Epithelial cell of esophagus (primary cell): Measurements from ENCODE around the gene MAN1C1.
"Not testable (repeated sequence)": the region's sequence is repeated elsewhere in the genome, so short reads cannot be mapped to it uniquely, and the experiment has no call there.

Experiments
- DNase-seq: peaks from one replicate; pipeline ENCODE4 v3.0.0; 2010; ENCODE audit warnings: low read depth
- H3K4me3 ChIP-seq: 2 replicates; pipeline ENCODE4 v1.5.1; 2011; ENCODE audit warnings: mild to moderate bottlenecking, low read length, control low read depth
- CTCF ChIP-seq: IDR thresholded peaks from 2 replicates; pipeline ENCODE4 v1.5.1; 2011; ENCODE audit warnings: low read depth, mild to moderate bottlenecking, low read length, control low read depth, inconsistent platforms; ENCODE audit not compliant: insufficient read depth; ENCODE audit errors: missing control alignments

The MAN1C1 gene

GRCh38 chr1:25733271-25733670 is 116.7 kb downstream of the MAN1C1 start:
- no peak for DNase-seq
- TF ChIP-seq CTCF: no peak
- no peak overlapping the region for H3K4me3 ChIP-seq

DNA sequence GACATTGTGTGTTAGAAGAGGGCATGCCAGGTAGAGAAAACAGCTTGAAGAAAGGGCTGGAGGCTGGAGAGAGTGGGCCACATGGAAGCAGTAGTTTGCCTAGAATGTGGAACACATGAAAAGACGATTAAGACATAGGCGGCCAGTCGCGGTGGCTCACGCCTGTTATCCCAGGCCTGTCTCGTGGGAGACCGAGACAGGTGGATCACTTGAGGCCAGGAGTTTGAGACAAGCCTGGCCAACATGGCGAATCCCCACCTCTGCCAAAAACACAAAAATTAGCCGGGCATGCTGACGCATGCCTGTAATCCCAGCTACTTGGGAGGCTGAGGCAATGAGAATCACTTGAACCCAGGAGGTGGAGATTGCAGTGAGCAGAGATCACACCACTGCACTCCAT is 118.4 kb downstream of the MAN1C1 start:
- H3K4me3 ChIP-seq, DNase-seq: not testable (repeated sequence)

GRCh38 chr1:25735956-25736529 is 119.5 kb downstream of the MAN1C1 start:
- DNase-seq: no peak
- no peak overlapping the region for H3K4me3 ChIP-seq
- TF ChIP-seq CTCF: no peak

DNA sequence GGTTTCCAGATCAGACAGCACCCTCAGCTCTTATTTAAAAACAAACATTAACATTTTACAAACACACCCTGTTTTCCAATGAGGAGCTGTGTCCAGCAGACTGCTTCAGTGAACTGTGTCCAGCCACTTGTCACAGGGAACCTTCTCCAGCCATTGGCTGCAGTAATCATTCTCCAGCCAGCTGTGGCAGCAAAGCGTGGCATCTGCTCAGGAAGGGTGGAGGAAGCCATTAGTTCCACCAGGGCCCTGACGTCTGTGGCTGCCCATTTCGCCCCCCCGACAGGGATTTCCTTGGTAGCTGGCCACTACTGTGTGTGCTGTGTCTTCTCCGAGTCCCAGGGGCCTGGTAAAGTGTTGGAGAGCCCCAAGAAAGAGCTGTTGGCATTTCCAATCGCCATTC is 120.5 kb downstream of the MAN1C1 start:
- DNase-seq: no peak
- no peak for TF ChIP-seq CTCF
- no peak overlapping the region for H3K4me3 ChIP-seq

- H3K4me3 ChIP-seq: no peak overlapping the region
- no peak for DNase-seq
- no peak for TF ChIP-seq CTCF
Measured at GRCh38 chr1:25738499-25738898, 121.9 kb downstream of the MAN1C1 start.

DNA sequence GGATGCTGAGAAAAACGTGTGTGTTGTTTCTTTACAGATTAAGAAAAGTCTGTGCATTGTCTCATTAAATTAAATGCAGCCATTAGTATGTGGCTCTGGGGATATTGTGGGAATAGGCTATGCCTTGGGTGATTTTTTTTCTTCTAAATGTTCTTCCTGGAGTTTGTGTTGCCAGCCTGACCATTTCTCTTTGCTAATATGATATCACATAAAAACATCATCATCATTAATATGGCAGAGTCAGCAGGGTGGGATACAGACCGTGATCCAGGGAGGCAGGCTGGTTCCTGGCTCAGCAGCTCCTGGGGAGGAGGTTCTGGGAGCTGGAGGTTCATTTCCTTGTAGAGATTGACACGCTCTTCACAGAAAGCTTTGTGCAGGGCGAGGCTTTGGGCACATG is 122.8 kb downstream of the MAN1C1 start:
- no peak for TF ChIP-seq CTCF
- no peak for DNase-seq
- H3K4me3 ChIP-seq: no peak overlapping the region

GRCh38 chr1:25740071-25740470 is 123.5 kb downstream of the MAN1C1 start:
- DNase-seq: no peak
- no peak for TF ChIP-seq CTCF
- H3K4me3 ChIP-seq: no peak overlapping the region
